ENCODE measurements around the gene RAB20.
"Not testable (repeated sequence)": the region's sequence is repeated elsewhere in the genome, so short reads cannot be mapped to it uniquely, and the experiment has no call there.

RAB20 gene

DNA sequence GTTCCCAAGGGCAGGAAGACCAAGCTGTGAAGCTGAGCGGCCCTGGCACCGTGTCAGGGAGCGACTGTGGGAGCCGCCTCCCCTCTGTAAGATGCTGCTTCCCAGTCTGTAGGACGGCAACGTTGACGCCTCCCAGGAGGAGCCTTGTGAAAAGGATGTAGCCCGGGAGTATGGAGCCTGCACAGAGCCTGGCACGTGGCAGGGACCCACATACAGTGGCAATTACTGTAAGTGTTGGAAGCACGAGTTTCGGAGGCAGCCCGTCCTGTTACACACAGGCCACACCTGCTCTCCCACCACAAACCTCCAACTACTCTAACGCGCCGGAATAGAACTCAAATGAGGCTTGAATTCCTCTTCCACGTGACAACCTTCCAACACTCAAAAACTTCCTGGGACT, 6.6 kb downstream of the RAB20 start:
- no peak for DNase-seq (ENCODE audit: low read depth in 2 of 3, low spot score in 2 of 3)

DNA sequence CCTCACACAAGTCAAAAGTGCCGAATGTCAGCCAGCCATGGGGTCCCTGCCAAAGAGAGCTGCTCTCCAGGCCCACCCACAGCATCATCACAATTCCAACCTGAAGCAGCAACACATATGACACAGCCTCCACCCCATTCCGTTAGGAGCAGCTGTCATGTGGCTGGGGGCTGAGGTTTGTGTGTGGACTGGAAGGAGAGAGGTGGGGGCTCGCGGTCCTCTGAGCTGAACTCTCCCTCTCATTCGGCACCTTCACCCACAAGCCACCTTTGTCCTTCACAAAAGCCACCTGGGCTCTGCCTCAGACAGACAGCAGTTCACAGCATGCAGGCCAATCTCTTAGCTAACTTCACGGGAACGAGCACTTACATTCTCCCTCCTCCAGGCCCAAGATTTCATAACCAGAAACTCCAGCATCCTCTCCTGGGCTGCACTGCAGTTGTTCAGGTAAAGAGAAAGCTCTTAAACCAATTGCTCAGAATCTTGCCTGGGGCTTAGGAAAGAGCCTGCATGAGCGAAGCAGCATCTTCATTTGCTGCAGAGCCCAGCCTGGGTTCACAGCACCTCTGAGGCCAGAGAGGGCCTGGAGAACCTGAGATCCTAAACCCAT, 7.2 kb downstream of the RAB20 start:
- no peak for DNase-seq (ENCODE audit: low read depth in 2 of 3, low spot score in 2 of 3)

DNA sequence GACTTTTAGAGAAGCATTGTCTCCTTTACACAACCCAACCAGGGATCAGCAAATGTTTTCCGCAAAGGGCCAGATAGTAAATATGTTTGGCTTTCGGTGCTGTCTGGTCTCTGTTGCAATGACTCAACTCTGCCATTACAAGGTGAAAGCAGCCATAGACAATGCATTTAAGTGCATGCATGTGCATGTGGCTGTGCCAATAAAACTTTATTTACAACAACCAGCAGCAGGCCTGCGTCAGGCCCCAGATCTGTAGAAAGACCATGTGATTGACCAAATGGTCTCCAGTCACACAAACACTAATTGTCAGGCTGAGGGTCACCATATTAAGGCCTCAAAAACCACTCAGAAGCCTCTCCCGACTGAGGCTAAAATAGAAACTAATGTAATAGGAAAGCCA, 8.1 kb downstream of the RAB20 start:
- no peak for DNase-seq (ENCODE audit: low read depth in 2 of 3, low spot score in 2 of 3)

DNA sequence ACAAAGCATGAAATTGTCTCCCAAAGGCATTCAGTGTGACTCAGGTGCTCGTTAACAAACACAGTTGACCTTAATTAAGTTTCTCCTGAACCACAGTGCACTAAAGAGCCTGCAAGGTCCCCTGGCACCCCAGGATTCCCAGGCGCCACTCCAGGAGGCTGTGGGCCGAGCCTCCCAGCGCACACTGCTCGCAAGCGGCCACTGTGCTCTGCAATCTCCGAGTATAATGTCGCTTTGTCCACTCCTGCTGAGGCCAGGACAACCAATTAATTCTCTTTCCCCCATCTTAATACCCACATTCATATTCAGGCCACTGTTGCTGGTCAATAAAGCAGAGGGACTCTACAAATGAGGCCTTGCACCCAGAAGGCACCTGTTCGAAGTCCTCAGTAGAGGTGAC, 8.8 kb downstream of the RAB20 start:
- DNase-seq (ENCODE audit: low read depth in 2 of 3, low spot score in 2 of 3), result no peak

DNA sequence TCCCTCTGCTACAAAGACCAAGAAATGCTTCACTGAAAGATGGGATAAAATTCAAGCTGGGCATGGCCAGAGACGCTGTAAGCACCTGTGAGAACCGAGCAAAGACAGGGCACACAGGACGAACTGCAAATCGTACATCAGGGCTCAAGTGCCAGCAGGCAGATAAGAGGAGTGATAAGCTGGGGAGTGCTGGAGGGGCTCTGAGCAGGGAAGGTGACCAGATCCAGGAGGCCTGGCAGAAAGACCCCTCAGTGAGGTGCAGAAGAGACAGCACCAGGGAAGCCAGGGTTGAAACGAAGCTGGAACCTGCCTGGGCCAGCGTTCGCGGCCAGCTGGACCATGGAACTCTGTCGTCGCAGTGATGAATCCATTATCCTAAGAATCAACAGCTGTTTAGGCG, 10.2 kb downstream of the RAB20 start:
- DNase-seq (ENCODE audit: low read depth in 2 of 3, low spot score in 2 of 3), result no peak

DNA sequence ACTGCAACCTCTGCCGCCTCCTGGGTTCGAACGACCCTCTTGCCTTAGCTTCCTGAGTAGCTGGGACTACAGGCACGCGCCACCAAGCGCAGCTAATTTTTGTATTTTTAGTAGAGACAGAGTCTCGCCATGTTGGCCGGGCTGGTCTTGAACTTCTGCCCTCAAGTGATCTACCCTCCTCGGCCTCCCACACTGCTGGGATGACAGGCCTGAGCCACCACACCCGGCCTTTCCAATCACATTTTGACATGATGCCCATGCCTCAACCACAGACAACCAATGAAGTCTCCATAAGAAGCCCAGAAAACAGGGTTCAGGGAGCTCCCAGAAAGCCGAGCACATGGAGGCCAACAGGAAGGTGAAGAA, 11.7 kb downstream of the RAB20 start:
- no peak for DNase-seq (ENCODE audit: low read depth in 2 of 3, low spot score in 2 of 3)

DNA sequence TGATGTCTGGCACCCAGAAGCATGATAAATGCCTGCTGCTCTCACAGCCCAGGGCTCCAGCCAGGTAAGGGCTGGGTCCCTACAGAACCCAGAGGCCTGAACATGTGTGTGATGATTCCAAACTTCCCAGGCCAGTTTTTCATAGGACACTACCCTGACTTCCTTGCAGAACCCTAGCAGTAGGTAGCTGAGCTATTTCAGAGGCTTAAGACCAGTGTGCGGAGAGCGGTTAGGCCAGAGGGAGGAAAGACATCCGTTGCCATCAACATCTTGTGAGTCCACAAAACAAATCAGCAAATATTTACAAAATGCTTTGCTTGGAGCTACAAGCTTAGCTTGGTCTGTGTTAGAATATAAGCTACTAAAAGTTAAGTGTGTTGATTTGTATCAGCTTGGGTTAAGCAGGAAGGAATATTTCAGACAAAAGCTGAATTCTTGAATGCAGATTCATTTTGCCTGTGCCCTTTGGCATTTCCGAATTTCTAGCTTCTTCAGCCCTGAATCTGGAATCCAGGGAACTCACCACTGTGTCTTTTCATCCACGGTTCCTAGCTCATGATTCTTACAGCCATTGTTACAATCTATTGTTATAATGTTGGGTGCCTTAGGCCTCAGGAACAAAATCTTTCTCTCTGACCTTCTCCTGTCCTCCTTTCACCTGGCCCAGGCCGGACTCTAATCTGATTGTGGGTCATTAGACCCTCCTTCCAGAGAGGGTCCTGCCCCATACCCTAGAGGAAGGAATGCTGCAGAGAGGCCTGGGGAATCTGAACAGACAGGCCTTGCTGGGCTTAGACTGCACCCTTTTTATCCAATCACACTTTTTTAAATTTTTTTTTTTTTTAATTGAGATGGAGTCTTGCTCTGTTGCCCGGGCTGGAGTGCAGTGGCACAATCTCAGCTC, 12.4 kb downstream of the RAB20 start:
- DNase-seq (ENCODE audit: low read depth in 2 of 3, low spot score in 2 of 3), result no peak

DNA sequence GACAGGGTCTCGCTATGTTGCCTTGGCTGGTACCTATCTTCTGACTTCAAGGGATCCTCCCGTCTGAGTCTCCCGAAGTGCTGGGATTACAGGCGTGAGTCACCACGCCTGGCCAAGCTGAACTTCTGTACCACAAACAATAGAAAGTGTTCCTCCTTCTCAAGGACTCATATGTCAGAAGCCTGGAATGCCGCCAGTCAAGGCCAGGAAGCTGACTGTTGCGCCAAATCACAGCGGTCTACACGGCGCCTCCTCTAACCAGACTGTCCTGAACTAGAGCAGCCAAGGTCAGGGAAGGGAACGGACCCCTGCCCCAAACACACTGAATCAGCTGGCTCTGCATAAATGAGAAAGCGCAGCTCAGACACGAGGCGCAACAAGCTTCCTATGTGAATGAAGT, 14.6 kb downstream of the RAB20 start:
- no peak for DNase-seq (ENCODE audit: low read depth in 2 of 3, low spot score in 2 of 3)

DNA sequence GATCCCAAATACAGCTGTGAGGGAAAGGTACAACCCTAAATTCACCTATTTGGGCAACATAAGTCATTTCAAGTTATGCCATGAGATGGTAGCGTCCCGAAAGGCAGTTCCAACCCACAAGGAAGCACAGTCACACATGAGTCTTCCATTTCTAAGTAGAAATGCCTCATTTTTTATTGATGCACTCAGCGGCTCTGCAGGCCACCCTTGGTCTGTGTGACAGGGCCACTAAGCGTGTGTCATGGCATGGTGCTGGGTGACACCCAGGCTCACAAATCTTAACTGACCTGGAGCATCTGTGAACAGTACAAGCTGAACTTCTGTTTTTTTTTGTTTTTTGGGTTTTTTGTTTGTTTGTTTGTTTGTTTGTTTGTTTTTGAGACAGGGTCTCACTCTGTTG, 15.1 kb downstream of the RAB20 start:
- no peak for DNase-seq (ENCODE audit: low read depth in 2 of 3, low spot score in 2 of 3)

DNA sequence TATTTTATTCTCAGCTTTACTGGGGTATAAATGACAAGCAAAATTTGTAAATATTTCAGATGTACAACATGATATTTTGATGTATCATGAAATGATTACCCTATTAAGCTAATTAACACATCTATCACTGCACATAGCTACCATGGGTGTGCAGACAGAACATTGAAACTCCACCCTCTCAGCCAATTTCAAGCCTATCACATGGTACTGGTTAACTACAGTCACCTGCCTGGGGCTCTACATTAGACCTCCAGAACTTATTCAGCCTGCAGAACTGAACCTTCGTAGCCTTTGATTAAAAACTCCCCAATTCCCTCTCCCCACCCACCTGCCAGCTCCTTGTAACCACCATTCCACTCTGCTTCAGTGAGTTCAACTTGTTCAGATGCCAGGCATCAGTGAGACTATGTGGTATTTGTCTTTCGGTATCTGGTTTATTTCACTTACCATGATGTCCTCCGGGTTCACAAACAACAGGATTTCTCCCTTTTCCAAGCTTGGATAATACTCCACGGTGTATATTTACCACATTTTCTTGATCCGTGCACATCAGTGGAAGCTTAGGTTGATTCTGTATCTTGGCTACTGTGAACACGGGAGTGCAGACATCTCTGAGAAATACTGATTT, 19.2 kb downstream of the RAB20 start:
- DNase-seq (ENCODE audit: low read depth in 2 of 3, low spot score in 2 of 3), result no peak

DNA sequence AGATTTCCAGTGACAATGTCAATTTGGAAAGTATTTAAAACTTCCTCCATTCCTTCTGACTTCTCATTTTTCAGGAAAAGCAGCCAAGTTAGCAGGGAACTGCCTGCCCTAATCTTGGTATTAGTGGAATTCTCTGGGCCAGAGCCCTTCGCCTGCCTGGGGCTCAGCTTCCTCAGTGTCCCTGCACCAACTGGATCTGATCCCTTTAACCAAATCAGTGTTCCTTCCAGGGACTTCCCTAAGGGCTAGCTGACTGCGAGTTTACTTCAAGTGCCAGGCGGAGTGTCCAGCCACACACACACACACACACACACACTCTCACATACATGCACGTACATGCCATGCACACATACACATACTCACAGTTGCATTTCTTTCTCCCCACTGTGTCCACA, 20.0 kb downstream of the RAB20 start:
- no peak for DNase-seq (ENCODE audit: low read depth in 2 of 3, low spot score in 2 of 3)

DNA sequence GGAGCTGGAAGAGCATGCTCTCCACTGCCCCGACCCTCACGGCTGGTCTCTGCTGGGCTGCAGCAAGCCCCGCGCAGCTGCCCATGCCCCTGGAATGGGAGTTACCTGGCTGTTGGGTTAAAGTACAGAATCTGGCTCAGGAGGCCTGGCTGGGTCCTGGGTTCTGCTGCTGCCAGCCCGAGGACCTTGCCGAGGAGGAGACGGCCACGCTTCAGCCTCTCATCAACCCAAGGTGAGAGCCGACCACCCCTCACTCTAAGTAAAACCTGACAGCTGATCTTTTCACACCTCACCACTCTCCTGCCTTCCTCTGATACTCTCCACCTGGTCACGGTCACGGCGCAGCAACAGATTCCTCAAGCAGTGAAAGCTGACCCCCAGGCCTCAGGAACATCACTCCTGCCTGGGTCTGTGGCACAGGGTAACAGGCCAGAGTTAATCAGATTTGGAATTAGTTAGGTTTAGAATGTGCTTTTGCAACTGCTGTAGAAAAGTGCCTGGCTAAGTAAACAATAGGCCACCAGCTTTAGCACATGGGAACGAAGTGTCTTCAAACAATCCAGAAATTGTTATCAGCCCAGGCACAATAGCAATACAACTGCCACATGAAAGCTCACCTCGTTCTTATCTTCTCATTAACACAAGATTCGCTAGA, 20.5 kb downstream of the RAB20 start:
- DNase-seq (ENCODE audit: low read depth in 2 of 3, low spot score in 2 of 3), result no peak

DNA sequence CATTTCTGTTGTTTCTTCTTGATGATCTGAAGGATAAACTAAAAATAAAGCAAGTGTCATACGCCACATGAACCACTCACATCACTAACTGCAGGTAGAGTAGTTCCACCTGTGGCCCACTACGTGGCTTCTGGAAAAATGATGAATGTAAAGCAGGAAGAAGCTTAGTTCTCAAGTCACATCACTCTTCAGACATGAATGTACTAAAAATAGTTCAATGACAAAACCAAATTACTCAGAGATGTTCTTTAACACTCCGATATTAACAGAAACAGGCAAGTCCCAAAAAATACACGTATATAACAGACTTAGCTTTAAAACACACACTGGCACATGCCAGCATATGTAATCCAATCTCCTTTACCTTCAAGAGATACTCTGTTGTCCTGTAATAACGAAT, 21.6 kb downstream of the RAB20 start:
- no peak for DNase-seq (ENCODE audit: low read depth in 2 of 3, low spot score in 2 of 3)

DNA sequence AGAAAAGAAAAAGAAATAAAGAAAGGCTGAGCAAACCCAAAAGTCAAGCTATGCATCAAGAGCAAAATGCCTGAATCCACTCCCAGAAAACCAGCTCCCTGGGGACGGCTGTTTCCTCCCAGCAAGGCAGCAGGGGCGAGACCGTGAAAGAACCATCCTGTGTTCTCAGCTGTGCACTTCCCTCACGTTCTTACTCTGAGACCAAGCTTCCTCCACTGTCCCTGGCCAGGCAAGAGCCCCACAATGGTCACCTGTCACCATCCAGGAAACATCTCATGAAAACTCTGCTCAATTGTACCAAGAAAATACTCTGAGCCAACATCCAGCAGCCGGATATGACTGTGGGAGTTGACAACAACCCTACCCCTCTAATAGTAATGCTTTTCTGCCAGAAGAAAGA, 22.9 kb downstream of the RAB20 start:
- no peak for DNase-seq (ENCODE audit: low read depth in 2 of 3, low spot score in 2 of 3)

DNA sequence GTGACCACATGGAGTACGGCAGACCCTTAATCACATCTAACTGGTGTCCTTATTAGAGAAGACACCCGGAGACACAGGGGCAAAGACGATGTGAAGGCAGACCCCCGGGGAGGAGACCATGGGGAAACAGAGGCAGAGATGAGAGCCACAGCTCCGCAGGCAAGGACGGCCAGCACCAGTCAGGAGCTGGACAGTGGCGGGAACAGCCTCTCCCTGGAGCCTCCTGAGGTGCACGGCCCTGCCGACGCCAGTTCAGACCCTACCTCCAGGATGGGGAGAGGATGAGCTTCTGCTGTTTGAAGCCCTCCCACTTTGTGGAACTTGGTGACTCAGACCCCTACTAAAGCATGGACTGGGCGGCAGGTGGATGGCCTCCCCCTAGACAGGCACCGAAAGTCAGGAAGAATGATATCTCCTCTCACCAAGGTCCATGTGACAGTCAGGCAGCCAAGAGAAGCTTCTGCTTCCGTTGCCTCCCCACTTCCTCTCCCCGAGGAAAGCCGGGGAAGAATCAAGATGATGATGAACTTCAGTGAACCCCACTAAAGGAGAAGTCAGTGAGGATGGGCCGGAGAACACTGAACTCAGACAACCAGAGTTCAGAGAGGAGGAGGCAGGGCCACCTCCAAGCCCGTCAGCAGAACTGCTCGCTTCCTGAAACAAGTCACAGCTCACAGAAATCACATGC, 25.4 kb downstream of the RAB20 start:
- DNase-seq (ENCODE audit: low read depth in 2 of 3, low spot score in 2 of 3), result no peak

DNA sequence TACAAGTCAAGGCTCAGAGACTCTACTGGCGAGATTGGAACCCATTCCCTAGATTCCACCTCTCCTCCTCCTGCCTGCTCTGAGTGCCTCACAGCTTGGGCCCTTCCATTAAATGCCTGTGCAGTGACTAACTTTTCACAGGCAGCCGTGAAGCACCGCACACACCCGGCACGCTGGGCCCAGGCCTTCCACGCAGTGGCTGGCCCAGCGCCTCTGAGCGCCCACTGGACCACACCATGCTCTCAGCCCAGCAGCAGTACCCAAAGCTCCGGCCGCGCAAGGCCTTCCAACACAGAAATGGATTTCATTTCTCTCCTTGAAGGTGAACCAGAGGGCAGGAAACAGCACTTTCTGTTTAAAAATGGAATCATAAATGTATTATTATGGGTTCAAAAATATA, 26.0 kb downstream of the RAB20 start:
- DNase-seq (ENCODE audit: low read depth in 2 of 3, low spot score in 2 of 3), result no peak

DNA sequence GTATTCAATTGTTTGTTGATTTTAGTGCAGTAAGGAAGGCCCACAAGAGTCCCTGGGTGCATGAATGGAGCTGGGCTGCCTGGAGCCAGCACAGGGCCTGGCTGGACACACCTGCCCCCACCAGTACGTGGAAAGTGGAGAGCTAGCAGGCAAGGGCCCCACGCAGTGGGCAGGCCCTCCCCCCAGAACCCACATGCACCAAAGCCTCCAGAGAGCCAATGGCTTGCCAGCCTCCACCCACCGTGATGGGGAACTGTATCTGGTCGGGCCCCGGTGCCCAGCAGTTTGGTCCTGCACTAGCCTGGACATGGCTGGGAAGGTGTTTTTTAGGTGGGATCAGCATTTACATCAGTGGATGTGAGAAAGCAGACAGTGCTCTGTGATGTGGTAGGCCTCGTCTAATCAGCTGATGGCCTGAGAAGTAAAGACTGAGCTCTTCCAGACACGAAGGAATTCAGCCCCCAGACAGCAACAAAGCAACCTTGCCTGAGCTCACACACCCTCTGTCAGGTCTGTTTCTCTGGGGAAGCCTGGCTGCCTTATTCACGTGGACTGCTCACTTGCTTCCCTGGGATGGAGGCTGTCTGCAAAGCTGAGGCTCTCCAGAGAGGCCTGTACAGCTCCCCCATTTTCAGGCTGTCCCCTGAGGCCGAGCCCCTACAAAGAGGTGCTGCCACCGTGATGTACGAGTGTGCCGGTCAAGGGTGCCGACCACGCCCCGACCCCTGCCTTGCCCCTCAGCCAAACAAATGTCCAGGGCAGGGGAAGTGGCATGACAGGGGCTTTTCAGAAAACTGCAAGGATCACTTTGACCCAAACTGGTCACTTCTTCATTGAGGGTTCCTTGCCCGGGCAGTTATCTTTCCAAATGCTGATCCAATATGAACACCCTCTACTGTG, 27.5 kb downstream of the RAB20 start:
- DNase-seq (ENCODE audit: low read depth in 2 of 3, low spot score in 2 of 3), result no peak

DNA sequence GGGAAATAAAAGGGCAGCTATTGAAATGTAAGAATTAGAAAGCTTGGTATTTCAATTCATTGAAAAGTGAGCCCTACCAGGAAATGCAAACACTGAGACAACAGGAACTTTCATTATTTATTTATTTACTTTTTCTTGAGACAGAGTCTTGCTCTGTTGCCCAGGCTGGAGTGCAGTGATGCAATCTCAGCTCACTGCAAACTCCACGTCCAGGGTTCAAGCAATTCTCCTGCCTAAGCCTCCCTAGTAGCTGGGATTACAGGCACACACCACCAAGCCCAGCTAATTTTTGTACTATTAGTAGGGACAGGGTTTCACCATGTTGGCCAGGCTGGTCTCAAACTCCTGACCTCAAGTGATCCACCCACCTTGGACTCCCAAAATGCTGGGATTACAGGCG, 29.3 kb downstream of the RAB20 start:
- not testable (repeated sequence) for DNase-seq (ENCODE audit: low read depth in 2 of 3, low spot score in 2 of 3)

DNA sequence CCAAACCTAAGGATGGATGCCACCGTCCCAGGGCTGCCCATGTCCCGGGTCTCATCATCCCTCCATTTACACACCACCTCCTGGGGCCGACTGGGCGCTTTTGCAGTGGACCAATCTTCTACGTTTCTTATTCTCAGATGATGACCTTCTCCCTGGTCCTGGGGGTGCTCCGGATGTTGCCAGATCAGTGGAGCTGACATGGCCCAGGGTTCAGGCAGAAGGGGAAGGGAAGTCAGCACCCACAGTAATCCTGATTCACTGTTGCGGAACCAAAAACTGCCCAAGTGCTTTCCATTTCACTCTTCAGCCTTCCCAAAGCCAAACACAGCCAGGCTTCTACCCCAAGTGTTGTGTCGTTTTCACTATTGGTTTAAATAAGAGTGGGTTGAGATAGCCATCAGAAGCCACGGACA, 29.8 kb downstream of the RAB20 start:
- no peak for DNase-seq (ENCODE audit: low read depth in 2 of 3, low spot score in 2 of 3)

DNA sequence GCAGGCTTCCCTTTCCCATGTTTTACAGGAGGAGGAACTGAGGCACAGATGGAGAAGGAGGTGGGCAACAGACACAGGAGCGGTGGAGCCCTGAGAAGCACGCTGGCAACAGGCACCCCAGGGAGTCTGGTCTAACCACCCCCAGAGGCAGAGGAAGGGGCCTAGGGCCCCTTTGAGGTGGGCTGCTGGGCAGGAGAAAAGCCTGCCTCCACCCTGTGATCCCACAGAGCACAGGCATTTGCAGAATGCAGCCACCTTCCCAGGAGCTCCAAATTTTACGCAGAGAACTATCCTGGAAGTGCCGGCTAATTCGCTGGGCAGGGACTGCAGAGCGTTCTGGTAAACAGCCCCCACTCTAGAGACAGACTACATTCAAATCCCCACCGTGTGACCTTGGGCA, 30.4 kb downstream of the RAB20 start:
- DNase-seq (ENCODE audit: low read depth in 2 of 3, low spot score in 2 of 3), result no peak
